ENCODE results near the gene APRT.

DNA sequence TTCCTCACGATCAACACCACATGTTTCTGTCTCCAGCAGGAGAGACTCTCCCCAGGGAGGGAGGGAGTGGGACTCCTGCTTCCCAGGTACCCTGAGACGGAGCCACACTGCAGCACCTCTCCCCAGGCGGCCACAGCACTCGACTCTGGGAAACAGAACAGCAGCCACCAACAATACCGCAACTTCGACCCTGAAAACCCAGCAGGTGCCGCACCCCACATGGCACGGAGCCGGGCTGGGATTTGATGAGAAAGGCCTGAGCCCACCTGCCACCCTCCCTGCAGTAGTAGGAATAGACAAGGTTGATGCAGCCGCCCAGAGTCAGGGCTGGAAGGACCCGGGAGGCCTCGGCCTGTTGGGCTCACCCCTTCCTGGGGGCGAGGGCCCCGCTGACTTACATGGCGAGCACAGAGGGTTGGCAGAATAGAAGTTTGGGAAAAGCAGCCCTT is 30.6 kb upstream of the APRT start:
- TF ChIP-seq, protein P1, sequence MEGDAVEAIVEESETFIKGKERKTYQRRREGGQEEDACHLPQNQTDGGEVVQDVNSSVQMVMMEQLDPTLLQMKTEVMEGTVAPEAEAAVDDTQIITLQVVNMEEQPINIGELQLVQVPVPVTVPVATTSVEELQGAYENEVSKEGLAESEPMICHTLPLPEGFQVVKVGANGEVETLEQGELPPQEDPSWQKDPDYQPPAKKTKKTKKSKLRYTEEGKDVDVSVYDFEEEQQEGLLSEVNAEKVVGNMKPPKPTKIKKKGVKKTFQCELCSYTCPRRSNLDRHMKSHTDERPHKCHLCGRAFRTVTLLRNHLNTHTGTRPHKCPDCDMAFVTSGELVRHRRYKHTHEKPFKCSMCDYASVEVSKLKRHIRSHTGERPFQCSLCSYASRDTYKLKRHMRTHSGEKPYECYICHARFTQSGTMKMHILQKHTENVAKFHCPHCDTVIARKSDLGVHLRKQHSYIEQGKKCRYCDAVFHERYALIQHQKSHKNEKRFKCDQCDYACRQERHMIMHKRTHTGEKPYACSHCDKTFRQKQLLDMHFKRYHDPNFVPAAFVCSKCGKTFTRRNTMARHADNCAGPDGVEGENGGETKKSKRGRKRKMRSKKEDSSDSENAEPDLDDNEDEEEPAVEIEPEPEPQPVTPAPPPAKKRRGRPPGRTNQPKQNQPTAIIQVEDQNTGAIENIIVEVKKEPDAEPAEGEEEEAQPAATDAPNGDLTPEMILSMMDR (IDR thresholded peaks at IDR 0.05): no peak
- TF ChIP-seq POLR2A (IDR thresholded peaks at IDR 0.05): no peak
